ENCODE data around the gene ZYX.
A peak's percentile ranks its signal among the peaks of the same experiment; 100 is the strongest.
"Not testable (repeated sequence)": the region's sequence is repeated elsewhere in the genome, so short reads cannot be mapped to it uniquely, and the experiment has no call there.

The ZYX gene

GRCh38 chr7:143385891-143386781 lies 5.0 kb downstream of the ZYX start:
- peak; percentile 75 to 83 (median 80) for DNase-seq

- no peak for DNase-seq
Measured at GRCh38 chr7:143387156-143387975, 6.2 kb downstream of the ZYX start.

GRCh38 chr7:143388051-143388450 lies 6.9 kb downstream of the ZYX start:
- no peak for DNase-seq

DNA sequence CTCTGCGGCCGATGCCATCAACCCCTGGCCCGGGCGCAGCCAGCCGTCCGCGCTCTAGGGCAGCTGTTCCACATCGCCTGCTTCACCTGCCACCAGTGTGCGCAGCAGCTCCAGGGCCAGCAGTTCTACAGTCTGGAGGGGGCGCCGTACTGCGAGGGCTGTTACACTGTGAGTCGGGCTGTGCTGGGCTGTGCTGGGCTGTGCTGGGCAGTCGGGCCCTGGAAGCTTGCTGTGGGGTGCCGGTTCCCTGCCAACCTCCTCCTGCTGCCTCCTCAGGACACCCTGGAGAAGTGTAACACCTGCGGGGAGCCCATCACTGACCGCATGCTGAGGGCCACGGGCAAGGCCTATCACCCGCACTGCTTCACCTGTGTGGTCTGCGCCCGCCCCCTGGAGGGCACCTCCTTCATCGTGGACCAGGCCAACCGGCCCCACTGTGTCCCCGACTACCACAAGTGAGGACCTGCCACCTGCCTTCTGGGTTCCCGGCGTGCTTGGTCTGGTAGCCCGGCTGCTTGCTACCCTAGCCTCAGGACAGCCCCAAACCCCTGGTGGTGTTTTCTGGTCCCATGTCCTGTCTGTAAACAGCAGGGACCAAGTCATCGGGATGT lies 7.5 kb downstream of the ZYX start:
- no peak for DNase-seq

GRCh38 chr7:143389316-143390103 lies 8.4 kb downstream of the ZYX start:
- no peak for DNase-seq

DNA sequence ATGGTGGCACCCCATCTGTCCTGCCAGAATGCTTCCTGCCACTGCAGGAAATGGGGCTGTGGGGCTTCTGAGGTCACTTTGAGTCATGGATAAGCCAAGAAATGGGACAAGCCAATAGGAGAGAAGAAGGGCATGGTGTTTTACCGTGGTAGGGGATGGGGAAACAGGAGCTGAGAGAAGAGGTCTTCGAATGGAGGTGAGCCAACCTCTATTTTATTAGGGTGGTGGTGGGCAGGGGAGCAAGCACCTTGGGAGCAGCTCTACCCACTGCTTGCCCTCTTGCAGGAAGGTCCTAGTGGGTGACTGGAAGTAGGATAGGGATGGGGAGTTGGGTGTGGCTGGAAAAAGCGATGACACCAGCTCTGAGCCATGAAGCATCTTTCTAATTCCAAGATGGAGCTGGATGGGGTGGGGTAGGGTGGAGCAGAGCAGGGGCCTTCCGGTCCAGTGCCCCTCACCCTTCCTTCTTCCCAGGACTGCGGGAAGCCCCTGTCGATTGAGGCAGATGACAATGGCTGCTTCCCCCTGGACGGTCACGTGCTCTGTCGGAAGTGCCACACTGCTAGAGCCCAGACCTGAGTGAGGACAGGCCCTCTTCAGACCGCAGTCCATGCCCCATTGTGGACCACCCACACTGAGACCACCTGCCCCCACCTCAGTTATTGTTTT lies 9.1 kb downstream of the ZYX start:
- DNase-seq = no peak

GRCh38 chr7:143390773-143391317 lies 9.7 kb downstream of the ZYX start:
- DNase-seq = no peak

DNA sequence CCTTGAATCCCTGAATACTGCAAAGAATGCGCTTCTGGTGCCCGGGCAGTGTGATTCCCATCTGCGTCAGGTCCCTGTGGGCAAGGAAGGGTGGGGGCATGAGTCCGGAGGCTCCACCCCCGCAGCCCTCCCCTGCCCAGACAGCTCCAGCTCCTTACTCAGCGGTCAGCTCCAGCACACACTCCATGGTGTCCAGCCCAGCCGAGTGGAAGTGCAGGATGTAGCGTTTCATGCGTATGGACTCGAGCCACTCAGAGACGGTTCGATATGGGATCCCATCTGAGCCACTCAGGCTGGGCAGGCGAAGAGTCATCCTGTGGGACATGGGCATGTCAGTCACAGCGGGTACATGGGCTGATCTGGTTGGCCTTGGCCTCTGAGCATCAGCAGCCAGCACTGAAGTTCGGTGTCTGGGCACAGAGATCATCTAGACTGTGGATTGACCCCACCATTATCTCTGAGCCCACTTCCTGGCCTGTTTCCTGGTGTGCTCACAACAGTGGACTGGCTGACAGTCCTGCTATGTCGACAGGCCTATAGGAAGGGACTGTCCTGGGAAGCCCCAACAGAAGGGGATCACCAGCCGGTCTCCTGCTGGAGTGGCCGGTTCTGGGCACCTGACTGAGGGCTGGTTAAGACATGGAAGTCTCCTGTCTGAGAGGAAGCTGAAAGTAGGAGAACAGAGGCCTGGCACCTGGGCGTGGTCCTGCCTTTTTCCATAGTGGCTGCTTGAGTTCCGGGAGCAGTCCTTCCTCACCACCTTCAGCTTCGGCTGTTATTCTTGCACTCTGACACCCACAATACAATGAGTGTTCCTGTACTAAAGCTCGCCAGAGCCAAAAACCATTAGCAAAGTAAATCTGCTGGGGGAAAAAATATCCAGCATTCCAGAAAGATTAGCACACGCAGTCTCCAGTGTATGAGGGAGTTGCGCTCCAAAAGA lies 10.6 kb downstream of the ZYX start:
- no peak for DNase-seq

GRCh38 chr7:143392427-143392826 lies 11.3 kb downstream of the ZYX start:
- DNase-seq = not testable (repeated sequence)

GRCh38 chr7:143392875-143393266 lies 11.7 kb downstream of the ZYX start:
- no peak for DNase-seq

DNA sequence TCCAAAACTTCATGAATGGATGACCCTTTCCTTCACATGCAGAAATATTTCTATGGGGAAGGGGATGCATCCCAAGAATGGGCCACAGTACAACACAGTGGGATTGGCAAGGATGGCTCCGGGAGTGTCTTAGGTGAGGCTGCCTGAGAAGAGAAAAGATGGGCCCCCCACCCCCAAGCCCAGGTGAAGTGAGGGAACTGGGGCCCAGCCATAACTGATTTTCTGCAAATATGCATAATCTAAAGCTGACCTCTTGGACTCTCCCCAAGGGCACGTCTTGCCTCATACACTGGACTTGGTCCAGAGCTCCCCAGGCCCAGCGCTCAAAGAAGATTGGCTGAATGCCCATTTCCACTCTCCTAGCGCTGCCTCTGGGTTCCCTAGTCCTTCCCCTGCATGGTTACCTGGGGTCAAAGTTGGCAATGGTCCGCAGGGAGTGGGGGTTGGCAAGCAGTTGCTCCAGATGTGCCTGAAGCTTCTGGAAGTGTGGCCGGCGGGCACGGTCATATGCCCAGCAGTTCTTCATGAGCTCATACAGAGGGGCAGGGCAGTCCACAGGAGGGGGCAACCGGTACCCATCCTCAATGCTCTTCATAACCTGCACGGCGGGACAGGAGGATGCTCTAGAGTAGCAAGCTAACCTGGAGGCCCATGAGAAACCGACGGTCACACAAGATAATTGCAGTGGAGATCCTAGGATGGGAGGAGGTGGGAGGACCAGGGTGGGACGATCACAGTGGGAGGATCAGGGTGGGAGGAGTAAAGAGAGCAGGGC lies 12.3 kb downstream of the ZYX start:
- peak; percentile 43 to 67 (median 56) for DNase-seq

- DNase-seq = no peak
Measured at GRCh38 chr7:143394068-143394467, 12.9 kb downstream of the ZYX start.

DNA sequence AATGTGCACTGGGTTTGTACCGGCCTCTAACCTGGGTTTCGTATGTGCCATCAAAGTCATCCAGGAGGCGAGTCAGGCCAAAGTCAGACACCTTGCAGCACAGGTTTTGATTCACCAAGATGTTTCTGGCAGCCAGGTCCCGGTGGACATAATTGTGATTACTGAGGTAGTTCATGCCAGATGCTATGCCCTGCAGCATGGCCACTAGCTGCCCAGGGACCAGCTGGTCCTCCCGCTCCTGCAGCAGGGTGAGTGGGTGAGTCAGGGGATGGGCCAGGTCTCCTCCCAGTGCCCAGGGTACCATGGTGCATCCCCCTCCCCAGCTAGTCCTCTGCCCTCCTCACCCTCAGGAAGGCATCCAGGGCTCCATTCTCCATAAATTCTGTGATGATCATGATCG lies 13.6 kb downstream of the ZYX start:
- no peak for DNase-seq

DNA sequence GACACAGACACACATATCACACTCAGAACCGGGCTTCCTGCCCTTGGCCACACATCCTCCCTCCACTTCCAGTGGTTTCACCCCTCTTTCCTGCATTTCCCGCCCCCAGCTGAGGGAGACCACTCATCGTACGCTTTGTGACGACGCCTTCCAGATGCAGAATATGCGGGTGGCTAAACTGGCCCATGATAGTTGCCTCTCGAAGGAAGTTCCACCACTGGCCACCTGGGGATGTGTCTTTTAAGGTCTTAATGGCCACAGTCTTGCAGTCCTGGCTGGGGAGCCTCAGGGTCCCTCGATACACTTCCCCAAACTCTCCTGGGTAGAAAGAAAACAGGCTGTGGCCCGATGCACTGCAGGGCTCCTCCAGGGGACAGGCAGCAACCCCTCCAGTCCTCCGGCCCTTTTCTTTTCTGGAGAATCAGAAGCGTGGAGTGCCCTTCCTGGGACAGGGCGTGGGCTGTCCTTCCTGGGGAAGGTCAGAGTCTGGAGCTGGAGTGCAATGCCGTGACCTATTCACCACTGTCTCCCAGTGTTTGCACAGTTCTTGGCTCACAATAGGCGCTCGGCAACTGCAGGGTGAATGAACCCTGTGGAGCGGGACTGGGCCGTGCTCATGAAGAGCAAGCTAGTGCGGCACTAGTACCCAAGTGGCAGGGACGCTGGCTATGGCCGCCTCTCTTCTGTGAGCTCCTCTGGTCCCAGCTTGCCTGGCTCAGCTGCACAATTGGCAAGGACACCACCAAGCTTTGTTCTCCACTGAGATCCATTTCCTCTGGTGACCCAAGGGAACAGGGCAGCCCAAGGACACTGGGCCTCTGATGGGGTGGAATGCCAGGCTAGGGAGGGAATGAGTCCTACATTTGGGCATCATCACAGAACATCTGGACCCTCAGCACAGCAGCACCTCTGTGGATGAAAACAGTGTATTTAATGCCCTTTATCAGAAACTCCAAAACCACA lies 14.3 kb downstream of the ZYX start:
- DNase-seq = peak; percentile 62 to 76 (median 72)

GRCh38 chr7:143396182-143396581 lies 15.0 kb downstream of the ZYX start:
- no peak for DNase-seq

DNA sequence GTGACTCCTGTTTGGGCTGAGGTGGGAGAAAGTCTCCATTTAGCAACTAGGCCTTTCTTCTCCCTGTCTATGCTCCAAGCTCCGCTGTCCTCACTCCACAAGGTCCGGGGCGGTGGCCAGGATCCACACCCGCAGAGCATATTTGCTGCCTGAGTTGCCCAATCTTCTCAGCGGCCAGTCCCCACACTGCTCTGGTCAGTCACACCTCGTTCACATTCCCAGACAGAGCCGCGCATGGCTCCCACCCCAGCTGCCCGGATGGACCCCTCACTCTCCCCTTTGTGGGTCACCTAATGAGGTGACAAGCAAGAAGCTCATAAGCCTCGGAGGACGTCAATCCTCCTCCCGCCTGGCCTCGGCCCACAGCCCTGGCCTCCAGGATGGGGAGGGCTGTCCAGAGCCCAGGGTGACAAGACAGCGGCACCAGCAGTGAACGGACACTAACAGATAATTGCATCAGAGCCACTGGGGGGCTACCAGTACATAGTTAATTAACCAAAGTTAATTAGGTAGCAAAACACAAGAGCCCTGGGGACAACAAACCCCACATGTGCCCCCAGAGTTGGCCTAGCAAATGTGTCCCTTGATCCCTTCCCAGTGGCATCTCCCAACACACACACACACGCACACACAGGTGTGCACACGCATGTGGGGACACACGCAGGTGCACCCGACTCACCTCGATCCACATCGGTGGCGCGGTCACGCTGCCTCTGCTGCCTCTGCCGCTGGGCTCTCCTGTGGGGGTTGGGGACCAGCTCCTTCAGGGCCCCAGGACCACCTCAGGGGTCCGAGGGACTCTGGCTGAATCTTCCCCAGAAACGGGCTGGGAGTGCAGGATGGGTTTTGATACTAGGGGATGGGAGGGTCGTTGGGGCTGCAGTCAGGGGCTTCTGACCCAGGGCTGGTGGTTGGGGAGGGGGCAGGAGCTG lies 15.7 kb downstream of the ZYX start:
- no peak for DNase-seq

Measured in suppressor macrophage (primary cell).